EH (cell line): ENCODE measurements around the gene USP47.

Experiments
- DNase-seq: peaks from one replicate; pipeline ENCODE4 v3.0.0-alpha.2; 2015; ENCODE audit warnings: low read depth

The USP47 gene

GRCh38 chr11:12003815-12004214 is 162.0 kb downstream of the USP47 start:
- no peak for DNase-seq

GRCh38 chr11:12005061-12005460 is 163.3 kb downstream of the USP47 start:
- DNase-seq: peak; percentile 55

- peak; percentile 76 for DNase-seq
These were observed 163.7 kb downstream of the USP47 start for GRCh38 chr11:12005476-12005875.

- DNase-seq: no peak
These were observed 164.9 kb downstream of the USP47 start for GRCh38 chr11:12006552-12007229.

- no peak for DNase-seq
These were observed 165.4 kb downstream of the USP47 start for GRCh38 chr11:12007230-12007593.

GRCh38 chr11:12007769-12008737 is 166.3 kb downstream of the USP47 start, which contains the start of gene DKK3:
Gene DKK3 (minus strand): TSS chr11:12008626. CDS start chr11:12008582, 44 bp downstream.
- DNase-seq: peak; percentile 58
